Measurements from ENCODE around the gene SMNDC1.
A peak's percentile ranks its signal among the peaks of the same experiment; 100 is the strongest.

SMNDC1 gene

GRCh38 chr10:110327262-110327914 lies 22.7 kb upstream of the SMNDC1 start:
- DNase-seq (ENCODE audit: low spot score) = no peak

GRCh38 chr10:110326351-110327032 lies 21.8 kb upstream of the SMNDC1 start:
- DNase-seq (ENCODE audit: low spot score) = no peak

- no peak for DNase-seq (ENCODE audit: low spot score)
Measured at GRCh38 chr10:110324805-110325280, 20.1 kb upstream of the SMNDC1 start.

GRCh38 chr10:110324201-110324804 lies 19.6 kb upstream of the SMNDC1 start:
- no peak for DNase-seq (ENCODE audit: low spot score)

GRCh38 chr10:110323503-110323902 lies 18.8 kb upstream of the SMNDC1 start:
- DNase-seq (ENCODE audit: low spot score) = no peak

- DNase-seq (ENCODE audit: low spot score) = no peak
Measured at GRCh38 chr10:110321869-110322620, 17.3 kb upstream of the SMNDC1 start.

- no peak for DNase-seq (ENCODE audit: low spot score)
Measured at GRCh38 chr10:110317866-110318850, 13.4 kb upstream of the SMNDC1 start.

GRCh38 chr10:110313674-110314073 lies 9.0 kb upstream of the SMNDC1 start:
- no peak for DNase-seq (ENCODE audit: low spot score)

- no peak for DNase-seq (ENCODE audit: low spot score)
Measured at GRCh38 chr10:110312206-110312605, 7.5 kb upstream of the SMNDC1 start.

- DNase-seq (ENCODE audit: low spot score) = peak; percentile 43
Measured at GRCh38 chr10:110311357-110311949, 6.7 kb upstream of the SMNDC1 start.

- DNase-seq (ENCODE audit: low spot score) = no peak
Measured at GRCh38 chr10:110310741-110311140, 6.0 kb upstream of the SMNDC1 start.

- DNase-seq (ENCODE audit: low spot score) = no peak
Measured at GRCh38 chr10:110307805-110308204, 3.1 kb upstream of the SMNDC1 start.

- DNase-seq (ENCODE audit: low spot score) = no peak
Measured at GRCh38 chr10:110306452-110306768, 1.7 kb upstream of the SMNDC1 start.

- no peak for DNase-seq (ENCODE audit: low spot score)
Measured at GRCh38 chr10:110305767-110306451, 1.2 kb upstream of the SMNDC1 start.

- peak; percentile 60 for DNase-seq (ENCODE audit: low spot score)
Measured at GRCh38 chr10:110304394-110304779, 333 bp downstream of the SMNDC1 start.

- DNase-seq (ENCODE audit: low spot score) = no peak
Measured at GRCh38 chr10:110303681-110304080, 1.0 kb downstream of the SMNDC1 start.

- DNase-seq (ENCODE audit: low spot score) = no peak
Measured at GRCh38 chr10:110300486-110300986, 4.2 kb downstream of the SMNDC1 start.

- DNase-seq (ENCODE audit: low spot score) = no peak
Measured at GRCh38 chr10:110296966-110297365, 7.8 kb downstream of the SMNDC1 start.

GRCh38 chr10:110286841-110287240 lies 17.9 kb downstream of the SMNDC1 start:
- DNase-seq (ENCODE audit: low spot score) = no peak

- peak; percentile 28 for DNase-seq (ENCODE audit: low spot score)
Measured at GRCh38 chr10:110285501-110285900, 19.2 kb downstream of the SMNDC1 start.
